ENCODE results near the gene MACO1.
"Not testable (repeated sequence)": the region's sequence is repeated elsewhere in the genome, so short reads cannot be mapped to it uniquely, and the experiment has no call there.

MACO1 gene

DNA sequence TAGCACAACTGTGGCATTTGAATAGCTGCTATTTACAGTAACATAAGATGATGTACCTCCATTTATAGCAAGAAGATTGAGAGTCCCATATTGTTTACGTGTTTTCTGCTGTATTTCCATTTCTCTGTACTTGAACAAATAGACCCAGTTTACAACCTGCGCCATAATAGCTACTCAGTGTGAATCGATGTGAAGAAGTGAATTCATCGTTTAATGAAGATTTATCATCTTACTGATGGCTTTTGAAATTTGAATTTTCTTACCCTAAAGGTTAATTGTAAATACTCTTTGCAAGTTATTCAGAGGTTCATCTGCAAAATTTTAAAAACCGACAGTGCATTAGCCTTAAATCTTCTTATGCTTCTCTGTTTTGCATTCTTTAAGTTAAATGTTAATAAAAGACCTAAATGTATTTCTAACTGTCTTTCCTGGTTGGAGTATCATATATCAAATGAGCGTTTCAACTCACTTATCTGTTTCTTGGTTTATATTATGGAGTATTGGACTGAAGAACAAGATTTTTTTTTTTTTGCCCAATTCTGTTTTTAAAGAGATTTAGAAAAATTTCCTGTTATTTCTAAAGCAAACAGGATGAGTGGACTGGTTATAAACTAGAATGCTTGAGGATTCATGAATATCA lies 2.2 kb downstream of the MACO1 start:
- peaks cover 16% of the 10 kb centered on the region for H3K4me1 ChIP-seq
- H3K27me3 ChIP-seq (ENCODE audit: low read depth) = no peaks in the 10 kb centered on the region
- H3K9me3 ChIP-seq = no peaks in the 10 kb centered on the region
- no peak for DNase-seq (ENCODE audit: low spot score in 2 of 2)
- no peak overlapping the region for H3K4me3 ChIP-seq
- in situ Hi-C loops (cut with MboI; ENCODE audit: low sequenced_read_pairs) = no loop called here
- H3K36me3 ChIP-seq (replicated peaks) = no peaks in the 10 kb centered on the region

DNA sequence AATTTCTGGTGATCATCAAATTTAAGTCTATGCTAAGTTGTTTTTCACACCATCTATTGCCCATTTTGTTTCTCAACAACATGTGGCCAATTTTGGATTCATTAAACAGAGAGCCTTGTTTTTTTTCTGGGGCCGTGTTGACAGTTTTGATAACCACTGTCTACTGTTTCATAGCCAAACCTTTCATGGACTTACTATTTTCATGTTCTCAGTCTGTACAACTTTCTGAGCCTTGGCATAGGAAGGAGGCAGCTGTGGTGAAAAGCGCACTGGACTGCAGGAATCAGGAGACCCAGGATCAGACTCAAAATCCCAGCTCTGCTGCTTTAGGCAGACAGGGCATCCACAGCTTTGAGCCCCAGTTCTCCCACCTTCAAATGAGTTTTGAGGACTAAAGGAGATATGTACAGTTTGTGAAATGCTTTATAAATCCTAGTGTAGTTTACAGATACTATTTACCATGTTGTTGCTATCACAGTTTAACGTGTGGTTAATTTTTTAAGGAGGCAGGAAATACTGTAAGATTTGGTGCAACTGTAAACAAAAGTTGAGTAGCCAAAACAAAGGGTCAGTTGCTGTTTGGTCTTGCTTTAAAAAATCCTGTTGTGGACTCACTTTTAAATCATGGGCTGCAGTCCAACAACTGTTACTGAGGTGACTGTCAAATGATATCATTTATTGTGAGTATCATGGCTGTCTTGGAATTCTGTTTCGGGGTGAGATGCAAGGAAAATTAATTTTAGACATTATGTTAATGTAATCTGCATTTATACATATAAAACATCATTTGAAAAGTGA lies 2.9 kb downstream of the MACO1 start:
- peaks cover 16% of the 10 kb centered on the region for H3K4me1 ChIP-seq
- H3K36me3 ChIP-seq (replicated peaks) = no peaks in the 10 kb centered on the region
- H3K27me3 ChIP-seq (ENCODE audit: low read depth) = no peaks in the 10 kb centered on the region
- in situ Hi-C loops (cut with MboI; ENCODE audit: low sequenced_read_pairs) = no loop called here
- DNase-seq (ENCODE audit: low spot score in 2 of 2) = no peak
- H3K9me3 ChIP-seq = no peaks in the 10 kb centered on the region
- no peak overlapping the region for H3K4me3 ChIP-seq

DNA sequence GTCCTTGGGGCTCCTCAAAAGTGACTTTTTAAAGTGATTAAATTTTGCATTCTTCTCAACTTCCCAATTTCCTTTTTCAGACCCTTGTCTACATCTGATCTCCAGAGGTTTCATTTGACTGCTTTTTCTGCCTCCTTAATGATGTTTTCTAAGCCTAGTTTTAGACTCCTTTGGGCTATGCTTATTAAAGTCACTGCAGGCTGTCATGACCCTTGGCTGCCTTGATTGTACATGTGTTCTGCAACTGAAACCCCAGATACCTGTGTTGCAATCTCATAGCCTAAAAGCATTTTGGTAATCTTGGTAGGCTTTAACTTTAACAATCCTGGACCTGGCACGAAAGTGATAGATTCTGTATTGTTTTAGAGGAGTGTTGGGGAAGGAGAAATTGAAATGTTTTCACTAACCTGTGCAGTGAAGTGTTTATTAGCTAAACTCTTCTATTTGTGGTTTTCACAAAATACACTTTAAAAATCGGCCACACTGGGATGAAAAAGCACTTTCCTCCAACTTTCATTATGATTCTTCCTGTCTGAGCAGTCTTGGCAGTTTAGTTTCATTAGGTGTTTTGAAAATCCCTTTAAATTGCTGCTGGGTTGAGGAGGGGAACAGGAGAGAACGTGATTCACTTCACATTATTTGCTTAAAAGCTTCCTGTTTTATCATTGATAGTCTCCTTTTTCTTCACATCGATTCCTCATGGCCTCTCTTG lies 4.9 kb downstream of the MACO1 start:
- H3K4me3 ChIP-seq = no peak overlapping the region

DNA sequence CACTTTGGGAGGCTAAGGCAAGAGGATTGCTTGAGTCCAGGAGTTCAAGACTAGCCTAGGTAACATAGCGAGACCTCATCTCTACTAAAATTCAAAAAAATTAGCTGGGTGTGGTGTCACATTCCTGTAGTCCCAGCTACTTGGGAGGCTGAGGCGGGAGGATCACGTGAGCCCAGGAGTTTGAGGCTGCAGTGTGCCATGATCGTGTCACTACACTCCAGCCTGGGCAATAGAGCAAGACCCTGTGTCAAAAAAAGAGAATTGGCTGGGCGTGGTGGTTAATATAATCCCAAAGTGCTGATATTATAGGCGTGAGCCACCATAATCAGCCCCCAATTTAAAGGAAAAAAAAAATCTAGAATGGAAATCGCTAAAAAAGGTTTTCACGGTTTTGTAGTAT lies 7.0 kb downstream of the MACO1 start:
- DNase-seq (ENCODE audit: low spot score in 2 of 2) = no peak
- Histone ChIP-seq H3K4me3 (no peak overlapping the region), H3K36me3 (replicated peaks) (no peaks in the 10 kb centered on the region), H3K4me1 (peaks cover 2% of the 10 kb centered on the region), H3K27me3 (ENCODE audit: low read depth) (no peaks in the 10 kb centered on the region), H3K9me3 (no peaks in the 10 kb centered on the region)
- in situ Hi-C loops (cut with MboI; ENCODE audit: low sequenced_read_pairs) = no loop called here

More for the DNA sequence above, 4.9 kb downstream of the MACO1 start:
- peaks cover 11% of the 10 kb centered on the region for H3K4me1 ChIP-seq
- no peaks in the 10 kb centered on the region for H3K36me3 ChIP-seq (replicated peaks)
- in situ Hi-C loops (cut with MboI; ENCODE audit: low sequenced_read_pairs) = no loop called here
- no peaks in the 10 kb centered on the region for H3K27me3 ChIP-seq (ENCODE audit: low read depth)
- no peaks in the 10 kb centered on the region for H3K9me3 ChIP-seq
- DNase-seq (ENCODE audit: low spot score in 2 of 2) = no peak

DNA sequence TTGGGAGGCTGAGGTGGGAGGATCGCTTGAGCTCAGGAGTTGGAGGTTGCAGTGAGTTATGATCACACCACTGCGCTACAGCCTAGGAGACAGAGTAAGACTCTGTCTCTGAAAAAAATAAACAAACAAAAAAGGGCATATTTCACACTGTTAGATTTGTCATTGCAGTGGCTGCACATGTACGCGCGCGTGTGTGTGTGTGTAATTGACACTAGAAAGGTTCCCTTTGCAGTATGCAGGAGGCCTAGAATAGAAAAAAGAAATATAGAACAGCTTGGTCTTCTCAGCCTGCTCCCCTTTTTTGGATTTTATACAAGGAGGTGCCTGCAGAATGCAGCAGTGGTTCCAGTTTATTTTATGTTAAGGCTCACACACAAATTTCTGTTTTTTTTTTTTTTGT lies 8.6 kb downstream of the MACO1 start:
- Histone ChIP-seq H3K4me1 (peaks cover 5% of the 10 kb centered on the region), H3K4me3 (no peak overlapping the region), H3K36me3 (replicated peaks) (no peaks in the 10 kb centered on the region), H3K27me3 (ENCODE audit: low read depth) (no peaks in the 10 kb centered on the region), H3K9me3 (no peaks in the 10 kb centered on the region)
- DNase-seq (ENCODE audit: low spot score in 2 of 2) = no peak
- in situ Hi-C loops (cut with MboI; ENCODE audit: low sequenced_read_pairs) = no loop called here

DNA sequence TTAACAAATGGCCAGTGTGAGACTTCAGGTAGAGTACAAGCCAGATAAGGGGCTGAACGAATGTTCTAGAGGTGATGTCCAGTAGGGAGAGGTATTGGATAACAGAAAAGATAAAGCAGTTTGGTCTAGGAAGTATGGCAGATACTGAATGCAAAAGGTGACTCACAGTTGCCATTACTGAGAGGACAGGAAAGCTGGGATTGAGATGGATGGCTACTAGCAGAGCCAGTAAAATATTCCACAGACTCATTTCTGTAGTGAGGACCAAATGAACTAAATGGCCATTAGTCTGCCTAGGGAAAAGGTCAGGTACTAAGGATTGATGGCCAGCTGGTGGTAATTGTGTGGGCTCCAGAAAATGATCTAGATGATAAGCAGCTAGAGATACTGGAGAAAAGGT lies 11.5 kb downstream of the MACO1 start:
- Histone ChIP-seq H3K27me3 (ENCODE audit: low read depth) (no peaks in the 10 kb centered on the region), H3K36me3 (replicated peaks) (no peaks in the 10 kb centered on the region), H3K4me1 (peaks cover 16% of the 10 kb centered on the region), H3K9me3 (no peaks in the 10 kb centered on the region), H3K4me3 (no peak overlapping the region)
- no peak for DNase-seq (ENCODE audit: low spot score in 2 of 2)
- in situ Hi-C loops (cut with MboI; ENCODE audit: low sequenced_read_pairs) = no loop called here

DNA sequence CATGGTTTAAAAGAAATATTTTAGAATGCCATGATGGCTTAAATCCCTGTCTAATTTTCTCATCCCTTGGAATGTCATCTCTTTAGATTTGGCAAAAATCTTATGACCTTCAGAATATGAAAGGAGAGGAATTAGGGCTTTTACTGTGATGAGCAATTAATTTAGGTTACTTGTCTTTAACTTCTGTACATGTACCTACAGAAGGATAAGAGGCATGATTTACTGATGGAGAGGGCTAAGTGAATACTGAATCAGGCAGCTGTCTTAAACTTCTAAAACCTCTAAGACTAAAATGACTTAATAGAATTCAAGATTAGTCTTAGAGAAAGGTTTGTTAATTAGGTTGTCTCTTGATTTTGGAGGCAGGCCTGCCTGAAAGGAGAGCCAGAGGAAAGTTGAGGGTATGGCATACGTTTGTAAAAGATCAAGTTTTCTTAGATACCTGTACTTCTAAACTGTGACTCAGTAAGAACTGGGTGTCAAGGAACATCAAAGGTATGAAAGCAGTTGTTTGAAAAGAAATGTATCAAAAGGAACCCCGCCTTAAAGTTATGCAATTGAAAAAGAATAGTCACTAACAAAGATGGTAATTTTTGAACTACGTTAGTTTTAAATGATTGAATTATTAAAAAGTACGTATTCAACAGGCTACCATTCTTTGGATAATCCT lies 12.5 kb downstream of the MACO1 start:
- in situ Hi-C loops (cut with MboI; ENCODE audit: low sequenced_read_pairs) = no loop called here
- peaks cover 22% of the 10 kb centered on the region for H3K4me1 ChIP-seq
- DNase-seq (ENCODE audit: low spot score in 2 of 2) = no peak

DNA sequence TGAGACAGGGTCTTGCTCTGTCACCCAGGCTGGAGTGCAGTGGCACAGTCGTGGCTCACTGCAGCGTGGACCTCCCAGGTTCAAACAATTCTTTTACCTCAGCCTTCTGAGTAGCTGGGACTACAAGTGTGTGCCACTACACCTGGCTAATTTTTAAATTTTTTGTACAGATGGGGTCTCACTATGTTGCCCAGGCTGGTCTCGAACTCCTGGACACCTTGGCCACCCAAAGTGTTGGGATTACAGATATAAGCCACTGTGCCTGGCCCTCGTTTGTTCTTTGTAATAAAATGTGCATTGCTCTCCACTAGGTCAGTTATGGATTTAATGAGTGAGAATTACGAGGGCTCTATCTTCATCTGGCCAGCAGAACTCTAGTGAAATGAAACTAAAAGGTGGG lies 13.9 kb downstream of the MACO1 start:
- DNase-seq (ENCODE audit: low spot score in 2 of 2); in situ Hi-C loops (cut with MboI; ENCODE audit: low sequenced_read_pairs); H3K4me3 ChIP-seq; H3K36me3 ChIP-seq (replicated peaks); H3K27me3 ChIP-seq (ENCODE audit: low read depth); H3K9me3 ChIP-seq: not testable (repeated sequence)
- H3K4me1 ChIP-seq = peaks cover 22% of the 10 kb centered on the region

More for the DNA sequence above, 12.5 kb downstream of the MACO1 start:
- no peaks in the 10 kb centered on the region for H3K27me3 ChIP-seq (ENCODE audit: low read depth)
- H3K36me3 ChIP-seq (replicated peaks) = no peaks in the 10 kb centered on the region
- H3K4me3 ChIP-seq = no peak overlapping the region
- H3K9me3 ChIP-seq = no peaks in the 10 kb centered on the region

DNA sequence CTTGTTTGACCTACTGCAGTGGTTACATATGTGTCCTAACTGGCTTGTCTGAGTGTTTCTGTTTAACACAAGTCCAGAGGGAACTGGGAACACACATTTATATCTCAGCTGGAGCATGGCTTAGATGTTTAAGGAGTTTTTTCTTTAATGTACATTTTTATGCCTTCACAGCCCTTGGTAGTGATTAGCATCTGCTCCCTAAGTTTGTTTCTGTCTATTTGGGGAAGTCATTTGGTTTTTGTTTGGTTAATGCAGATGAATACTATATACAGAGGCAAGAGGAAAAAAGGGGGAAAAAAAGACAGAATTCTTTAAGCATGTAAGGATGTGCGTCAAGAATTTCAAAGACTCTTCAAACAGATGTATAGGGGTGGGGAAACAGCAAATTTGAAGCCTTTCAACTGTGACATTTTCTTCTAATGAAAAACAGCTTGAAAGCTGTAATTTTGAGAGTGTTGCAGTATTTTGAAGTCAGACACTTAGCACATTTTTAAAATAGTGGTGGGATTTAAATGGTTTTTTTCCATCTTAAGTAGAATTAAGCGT lies 15.4 kb downstream of the MACO1 start:
- H3K4me3 ChIP-seq = no peak overlapping the region
- no peaks in the 10 kb centered on the region for H3K36me3 ChIP-seq (replicated peaks)
- DNase-seq (ENCODE audit: low spot score in 2 of 2) = no peak
- no peaks in the 10 kb centered on the region for H3K9me3 ChIP-seq
- peaks cover 22% of the 10 kb centered on the region for H3K4me1 ChIP-seq
- in situ Hi-C loops (cut with MboI; ENCODE audit: low sequenced_read_pairs) = no loop called here
- no peaks in the 10 kb centered on the region for H3K27me3 ChIP-seq (ENCODE audit: low read depth)

DNA sequence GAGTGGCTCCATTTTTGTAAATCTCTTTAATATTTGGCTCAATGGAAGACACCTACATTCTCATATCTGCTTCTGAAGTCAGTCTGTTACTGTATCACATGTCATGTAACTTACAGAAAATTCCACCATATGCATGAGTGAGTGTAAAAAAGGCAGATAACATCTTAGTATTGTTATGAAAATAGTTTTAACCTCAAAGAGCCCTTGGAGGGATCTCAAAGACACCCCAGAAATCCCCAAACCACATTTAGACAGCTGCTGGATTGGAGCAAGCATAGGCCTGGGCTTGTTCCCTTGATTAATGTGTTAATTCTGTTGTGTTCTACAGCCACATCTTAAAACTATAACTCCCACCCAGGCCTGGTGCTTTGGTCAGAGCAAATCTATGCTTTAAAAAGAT lies 16.9 kb downstream of the MACO1 start:
- H3K36me3 ChIP-seq (replicated peaks) = no peaks in the 10 kb centered on the region
- H3K9me3 ChIP-seq = no peaks in the 10 kb centered on the region
- in situ Hi-C loops (cut with MboI; ENCODE audit: low sequenced_read_pairs) = no loop called here
- H3K27me3 ChIP-seq (ENCODE audit: low read depth) = no peaks in the 10 kb centered on the region
- DNase-seq (ENCODE audit: low spot score in 2 of 2) = peak; percentile 44 to 58
- no peak overlapping the region for H3K4me3 ChIP-seq
- H3K4me1 ChIP-seq = peaks cover 22% of the 10 kb centered on the region

DNA sequence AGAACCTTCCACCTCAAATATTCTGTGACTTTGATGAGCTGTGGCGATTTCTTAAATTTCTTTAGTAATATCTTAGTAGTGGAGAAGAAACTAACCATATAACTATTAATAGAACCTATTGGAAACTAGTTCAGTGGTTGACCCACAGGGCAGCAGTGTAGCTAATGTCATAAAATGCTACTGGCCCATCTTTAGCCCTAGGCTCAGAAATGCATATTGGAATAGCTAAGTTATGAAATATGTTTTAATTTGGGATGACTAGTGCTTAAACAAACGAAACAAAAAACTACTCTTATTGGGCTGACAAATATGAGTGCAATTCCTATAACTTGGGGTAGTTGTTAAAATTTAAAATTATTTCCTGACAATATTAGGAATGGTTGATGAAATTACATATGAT lies 20.2 kb downstream of the MACO1 start:
- Histone ChIP-seq H3K4me3 (no peak overlapping the region), H3K36me3 (replicated peaks) (no peaks in the 10 kb centered on the region), H3K27me3 (ENCODE audit: low read depth) (no peaks in the 10 kb centered on the region), H3K4me1 (peaks cover 15% of the 10 kb centered on the region), H3K9me3 (no peaks in the 10 kb centered on the region)
- DNase-seq (ENCODE audit: low spot score in 2 of 2) = no peak
- in situ Hi-C loops (cut with MboI; ENCODE audit: low sequenced_read_pairs) = no loop called here

DNA sequence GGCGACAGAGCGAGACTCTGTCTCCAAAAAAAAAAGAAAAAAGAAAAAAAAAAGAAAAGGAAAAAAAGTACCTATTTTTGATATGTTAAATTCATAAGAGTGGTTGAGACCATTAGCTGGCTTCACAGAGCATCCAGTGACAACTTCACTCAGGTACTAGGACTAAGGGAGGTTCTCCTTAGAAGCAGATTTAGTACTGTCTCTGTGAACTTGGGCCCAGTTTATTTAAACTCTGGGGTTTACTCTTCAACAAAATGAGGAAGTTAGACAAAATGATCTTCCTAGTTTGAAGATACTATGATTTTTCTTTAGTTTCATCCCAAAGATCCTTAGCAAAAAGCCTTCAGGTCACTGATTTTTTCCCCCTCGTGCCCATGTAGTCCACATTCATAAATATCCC lies 21.2 kb downstream of the MACO1 start:
- no peaks in the 10 kb centered on the region; the same call in 1 of the 2 replicates for H3K36me3 ChIP-seq (replicated peaks)
- peaks cover 9% of the 10 kb centered on the region for H3K4me1 ChIP-seq
- no peak for DNase-seq (ENCODE audit: low spot score in 2 of 2)
- no peak overlapping the region for H3K4me3 ChIP-seq
- H3K27me3 ChIP-seq (ENCODE audit: low read depth) = no peaks in the 10 kb centered on the region
- in situ Hi-C loops (cut with MboI; ENCODE audit: low sequenced_read_pairs) = no loop called here
- H3K9me3 ChIP-seq = no peaks in the 10 kb centered on the region

DNA sequence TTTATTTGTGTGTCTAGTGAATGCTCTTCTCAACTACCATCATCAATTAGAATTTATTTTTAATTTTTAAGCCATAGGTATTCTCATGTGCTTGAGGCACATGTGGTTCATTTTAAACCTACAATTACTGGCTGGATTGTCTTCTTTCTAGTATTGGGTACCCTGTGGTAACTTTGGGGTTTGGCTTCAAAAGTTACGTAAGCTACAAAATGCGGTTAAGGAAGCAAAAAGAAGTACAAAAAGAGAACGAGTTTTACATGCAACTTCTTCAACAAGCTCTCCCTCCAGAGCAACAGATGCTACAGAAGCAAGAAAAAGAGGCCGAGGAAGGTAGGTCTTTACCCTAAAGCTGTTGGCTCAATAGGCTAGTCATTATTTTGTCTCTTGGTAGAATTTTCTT lies 25.8 kb downstream of the MACO1 start:
- Histone ChIP-seq H3K36me3 (replicated peaks) (peaks cover 7% of the 10 kb centered on the region), H3K27me3 (ENCODE audit: low read depth) (no peaks in the 10 kb centered on the region), H3K9me3 (no peaks in the 10 kb centered on the region), H3K4me1 (no peaks in the 10 kb centered on the region), H3K4me3 (no peak overlapping the region)
- DNase-seq (ENCODE audit: low spot score in 2 of 2) = no peak
- in situ Hi-C loops (cut with MboI; ENCODE audit: low sequenced_read_pairs) = no loop called here

Data from HAP-1 (cell line).